Spleen (tissue), 7 donors: ENCODE measurements around the gene ANKRD35.

Experiments
- CTCF ChIP-seq, 11 experiments: fragments of 200-600 bp in 7 of 11; fragments of 450-650 bp in 4 of 11; sonication (generic) in 4 of 11; IDR thresholded peaks in 8 of 11; conservative IDR thresholded peaks in 3 of 11; 1 replicate in 7 of 11; 2 replicates in 4 of 11; pipeline versions ENCODE4 v1.4.0 to v1.8.0; 2016 to 2021; ENCODE audit warnings: antibody characterized with exemption in 11 of 11, inconsistent platforms in 4 of 11, mild to moderate bottlenecking in 1 of 11
- POLR2A ChIP-seq, 3 donors: fragments of 450-650 bp; IDR thresholded peaks; one replicate each; pipeline ENCODE4 v1.5.1; 2017; ENCODE audit warnings: antibody characterized with exemption in 3 of 3, mild to moderate bottlenecking in 1 of 3
- donor health status: DM: no; HTN: no; CAD: no; lungs with moderate emphysema.
- donor health status: DM: no; HTN: no; CAD: no.
- donor health status: DM: no; HTN: no; CAD: no.

GRCh38 chr1:145893306-145894055 is 7.8 kb upstream of the ANKRD35 start:
- no peak for TF ChIP-seq CTCF (IDR thresholded peaks at IDR 0.05 in 8 of 11, conservative IDR thresholded peaks at IDR 0.05 in 3 of 11)
- TF ChIP-seq POLR2A (IDR thresholded peaks at IDR 0.05) = no peak
